ENCODE data around the gene SH3RF3. TPM values are rescaled to one million over a fixed set of nuclear protein-coding genes. Genes with fewer than 3 reads are reported as not detected.

SH3RF3 gene
- total and polyA plus RNA-seq, 12 donors, result 0.72 to 19.1 (median 12.2) TPM

GRCh38 chr2:109448946-109449788 lies 320.2 kb downstream of the SH3RF3 start:
- peak in 6 of 7 donors; percentile 72 to 87 (median 80) for DNase-seq
- Histone ChIP-seq H3K9me3 (replicated peaks in 1 of 3) (no peaks in the 10 kb centered on the region), H3K4me3 (no peak overlapping the region), H3K27me3 (no peaks in the 10 kb centered on the region), H3K4me1 (replicated peaks in 1 of 2) (peaks cover 0 to 10% of the 10 kb centered on the region in 2 donors), H3K36me3 (replicated peaks in 1 of 2) (no peaks in the 10 kb centered on the region), H3K27ac (no peak overlapping the region)
- TF ChIP-seq, protein P1, sequence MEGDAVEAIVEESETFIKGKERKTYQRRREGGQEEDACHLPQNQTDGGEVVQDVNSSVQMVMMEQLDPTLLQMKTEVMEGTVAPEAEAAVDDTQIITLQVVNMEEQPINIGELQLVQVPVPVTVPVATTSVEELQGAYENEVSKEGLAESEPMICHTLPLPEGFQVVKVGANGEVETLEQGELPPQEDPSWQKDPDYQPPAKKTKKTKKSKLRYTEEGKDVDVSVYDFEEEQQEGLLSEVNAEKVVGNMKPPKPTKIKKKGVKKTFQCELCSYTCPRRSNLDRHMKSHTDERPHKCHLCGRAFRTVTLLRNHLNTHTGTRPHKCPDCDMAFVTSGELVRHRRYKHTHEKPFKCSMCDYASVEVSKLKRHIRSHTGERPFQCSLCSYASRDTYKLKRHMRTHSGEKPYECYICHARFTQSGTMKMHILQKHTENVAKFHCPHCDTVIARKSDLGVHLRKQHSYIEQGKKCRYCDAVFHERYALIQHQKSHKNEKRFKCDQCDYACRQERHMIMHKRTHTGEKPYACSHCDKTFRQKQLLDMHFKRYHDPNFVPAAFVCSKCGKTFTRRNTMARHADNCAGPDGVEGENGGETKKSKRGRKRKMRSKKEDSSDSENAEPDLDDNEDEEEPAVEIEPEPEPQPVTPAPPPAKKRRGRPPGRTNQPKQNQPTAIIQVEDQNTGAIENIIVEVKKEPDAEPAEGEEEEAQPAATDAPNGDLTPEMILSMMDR (IDR thresholded peaks at IDR 0.05), result no peak
- TF ChIP-seq POLR2A (IDR thresholded peaks at IDR 0.05), result no peak
- 76 to 97% (median 83%) methylated on average over 12 to 20 of the region's 20 CpGs for WGBS, 4 donors
- intact Hi-C loops (cut with DNase I), result no loop called here

GRCh38 chr2:109450574-109451273 lies 321.7 kb downstream of the SH3RF3 start:
- Histone ChIP-seq H3K9me3 (replicated peaks in 1 of 3) (no peaks in the 10 kb centered on the region), H3K27me3 (no peaks in the 10 kb centered on the region), H3K27ac (no peak overlapping the region), H3K4me3 (no peak overlapping the region), H3K4me1 (replicated peaks in 1 of 2) (peaks cover 0 to 10% of the 10 kb centered on the region in 2 donors), H3K36me3 (replicated peaks in 1 of 2) (no peaks in the 10 kb centered on the region)
- intact Hi-C loops (cut with DNase I), result no loop called here
- TF ChIP-seq POLR2A (IDR thresholded peaks at IDR 0.05), result no peak
- TF ChIP-seq, protein P1 (IDR thresholded peaks at IDR 0.05), result no peak
- WGBS, 4 donors, result 58 to 78% (median 72%) methylated on average over 12 of the region's 12 CpGs
- peak in 3 of 7 donors; percentile 16 to 54 (median 25) for DNase-seq

GRCh38 chr2:109451671-109452070 lies 322.7 kb downstream of the SH3RF3 start:
- H3K4me1 ChIP-seq (replicated peaks in 1 of 2), result peaks cover 0 to 10% of the 10 kb centered on the region in 2 donors
- intact Hi-C loops (cut with DNase I), result no loop called here
- no peaks in the 10 kb centered on the region for H3K36me3 ChIP-seq (replicated peaks in 1 of 2)
- no peak overlapping the region for H3K27ac ChIP-seq
- H3K9me3 ChIP-seq (replicated peaks in 1 of 3), result no peaks in the 10 kb centered on the region
- peak in 2 of 7 donors; percentile 2 to 25 for DNase-seq
- no peak overlapping the region for H3K4me3 ChIP-seq
- H3K27me3 ChIP-seq, result no peaks in the 10 kb centered on the region
- TF ChIP-seq POLR2A (IDR thresholded peaks at IDR 0.05), result no peak
- TF ChIP-seq, protein P1 (IDR thresholded peaks at IDR 0.05), result no peak
- WGBS, 4 donors, result 84 to 95% (median 88%) methylated on average over 3 to 6 of the region's 6 CpGs

Data from adrenal gland (tissue), 12 donors.